Endothelial cell of umbilical vein (primary cell): ENCODE results near the gene LEUTX. TPM values are rescaled to one million over a fixed set of nuclear protein-coding genes. Genes with fewer than 3 reads are reported as not detected.

Experiments used
- Bru-seq: library from RNA; stranded (reverse); fragments of 400-500 nt; gene quantifications from one replicate; lab custom pipeline; 2021; lab: Mats Ljungman, UMichigan
- BruChase-seq, 2 experiments: library from RNA; stranded (reverse); fragments of 400-500 nt; gene quantifications; one replicate each; lab custom pipeline; 2021; lab: Mats Ljungman, UMichigan
- BruUV-seq: library from RNA; stranded (reverse); fragments of 400-500 nt; replicated peaks from 2 replicates; lab custom pipeline; 2021; lab: Mats Ljungman, UMichigan
- CTCF ChIA-PET: fragments of 300-600, 350-600 bp; sonication (Branson Sonifier 250); formaldehyde crosslinking; loops from one replicate; lab custom pipeline; 2021; ENCODE audit warnings: antibody characterized with exemption, inconsistent platforms; lab: Charles Lee
- POLR2A ChIA-PET: fragments of 300-600, 350-600 bp; sonication (Branson Sonifier 250); formaldehyde crosslinking; loops from one replicate; lab custom pipeline; 2021; ENCODE audit warnings: antibody characterized with exemption, inconsistent platforms; lab: Charles Lee
- DNase-seq: peaks from one replicate; pipeline ENCODE4 v3.0.0-alpha.2; 2011; ENCODE audit warnings: low read depth, low spot score
- FAIRE-seq: peaks from 2 replicates; lab custom pipeline; 2011; peaks lifted over from hg19 to GRCh38; lab: Jason Lieb, UNC
- H2AFZ ChIP-seq: 2 replicates; pipeline ENCODE4 v1.6.0; 2012; ENCODE audit warnings: low read depth, low read length, control low read depth, inconsistent platforms
- H3K27ac ChIP-seq: 2 replicates; pipeline ENCODE4 v1.5.1; 2011; ENCODE audit warnings: low read depth, mild to moderate bottlenecking, control low read depth, low read length, moderate library complexity; ENCODE audit not compliant: insufficient read depth
- H3K27me3 ChIP-seq, 2 experiments: 2 replicates each; pipeline versions ENCODE4 v1.6.0 to v1.6.1; 2011; ENCODE audit warnings: low read length in 2 of 2, mixed read lengths in 1 of 2; ENCODE audit not compliant: control insufficient read depth in 2 of 2, insufficient read depth in 2 of 2
- H3K36me3 ChIP-seq, 2 experiments: 2 replicates in 1 of 2; 3 replicates in 1 of 2; pipeline ENCODE4 v1.5.1; 2011; ENCODE audit warnings: low read length in 2 of 2, mild to moderate bottlenecking in 1 of 2, moderate library complexity in 1 of 2; ENCODE audit not compliant: control insufficient read depth in 2 of 2, insufficient read depth in 2 of 2; ENCODE audit errors: extremely low read depth in 1 of 2
- H3K4me1 ChIP-seq: 3 replicates; pipeline ENCODE4 v1.5.1; 2011; ENCODE audit warnings: mild to moderate bottlenecking, low read length; ENCODE audit not compliant: control insufficient read depth, insufficient read depth; ENCODE audit errors: extremely low read depth
- H3K4me2 ChIP-seq: 2 replicates; pipeline ENCODE4 v1.6.1; 2011; ENCODE audit warnings: low read length, control low read depth, mixed read lengths; ENCODE audit not compliant: insufficient read depth
- H3K4me3 ChIP-seq, 3 experiments: fragments of 200-600 bp in 1 of 3; sonication (generic), shearing (Covaris generic) in 1 of 3; replicated peaks in 1 of 3; 2 replicates each; pipeline ENCODE4 v1.5.1; 2011 to 2016; ENCODE audit warnings: control low read depth in 3 of 3, low read length in 3 of 3, mild to moderate bottlenecking in 2 of 3, inconsistent platforms in 1 of 3, low read depth in 1 of 3, moderate library complexity in 1 of 3; ENCODE audit not compliant: insufficient read depth in 1 of 3
- H3K79me2 ChIP-seq: 2 replicates; pipeline ENCODE4 v1.6.0; 2012; ENCODE audit warnings: low read length, inconsistent platforms; ENCODE audit not compliant: control insufficient read depth, insufficient read depth
- H3K9ac ChIP-seq: replicated peaks from 2 replicates; pipeline ENCODE3; 2011; ENCODE audit warnings: low read length, control low read depth; ENCODE audit not compliant: insufficient read depth; ENCODE audit errors: extremely low read depth
- H3K9me1 ChIP-seq: replicated peaks from 3 replicates; pipeline ENCODE4 v1.6.0; 2011; ENCODE audit warnings: mild to moderate bottlenecking, low read length; ENCODE audit not compliant: control insufficient read depth, insufficient read depth; ENCODE audit errors: extremely low read depth
- H3K9me3 ChIP-seq: replicated peaks from 2 replicates; pipeline ENCODE4 v1.5.1; 2012; ENCODE audit warnings: low read length, inconsistent platforms; ENCODE audit not compliant: control insufficient read depth, insufficient read depth
- H4K20me1 ChIP-seq: replicated peaks from 2 replicates; pipeline ENCODE3; 2011; ENCODE audit warnings: mild to moderate bottlenecking, low read length; ENCODE audit not compliant: control insufficient read depth, insufficient read depth; ENCODE audit errors: extremely low read depth
- CTCF ChIP-seq, 2 donors: IDR thresholded peaks; 1 replicate in 1 of 2; 2 replicates in 1 of 2; pipeline ENCODE4 v1.5.1; 2011; ENCODE audit warnings: low read length in 2 of 2, mild to moderate bottlenecking in 2 of 2, moderate library complexity in 2 of 2, control low read depth in 1 of 2, inconsistent platforms in 1 of 2, low read depth in 1 of 2; ENCODE audit not compliant: insufficient read depth in 1 of 2; ENCODE audit errors: extremely low read depth in 1 of 2
- EZH2 ChIP-seq: IDR thresholded peaks from 2 replicates; pipeline ENCODE4 v1.6.1; 2012; ENCODE audit warnings: borderline replicate concordance, low read depth, mild to moderate bottlenecking, moderate library complexity, low read length, inconsistent platforms; ENCODE audit not compliant: severe bottlenecking
- FOS ChIP-seq: IDR thresholded peaks from 2 replicates; pipeline ENCODE4 v1.6.1; 2011; ENCODE audit warnings: mild to moderate bottlenecking, low read length, moderate library complexity, borderline replicate concordance; ENCODE audit not compliant: insufficient read depth
- GATA2 ChIP-seq: IDR thresholded peaks from 2 replicates; pipeline ENCODE4 v1.7.0; 2011; ENCODE audit warnings: low read depth, mild to moderate bottlenecking, moderate library complexity, mixed read lengths, low read length; ENCODE audit not compliant: insufficient read length, insufficient read depth
- JUN ChIP-seq: IDR thresholded peaks from 2 replicates; pipeline ENCODE4 v1.6.1; 2011; ENCODE audit warnings: borderline replicate concordance, low read depth; ENCODE audit not compliant: insufficient read length, insufficient read depth
- MYC ChIP-seq: IDR thresholded peaks from one replicate; pipeline ENCODE4 v1.6.1; 2011; ENCODE audit warnings: mild to moderate bottlenecking, low read depth, low read length
- POLR2A ChIP-seq: IDR thresholded peaks from 2 replicates; pipeline ENCODE4 v1.6.1; 2012; ENCODE audit warnings: low read depth, mild to moderate bottlenecking, control low read depth, low read length
- POLR2AphosphoS5 ChIP-seq: IDR thresholded peaks from 2 replicates; pipeline ENCODE4 v1.6.1; 2012; ENCODE audit warnings: low read depth, mild to moderate bottlenecking, control low read depth, low read length, moderate library complexity; ENCODE audit not compliant: insufficient read depth
- dilution Hi-C: fragments of 300-500 bp; cut with MboI; formaldehyde crosslinking; loops from one replicate; pipeline ENCODE4 v1.15.0; 2019; ENCODE audit warnings: low sequenced_read_pairs; ENCODE audit not compliant: extremely low pct_ligation_motif_present
- intact Hi-C: fragments of 100-400 bp; cut with micrococcal nuclease; formaldehyde crosslinking; loops from one replicate; pipeline ENCODE4 v1.10.0; 2022
- long read RNA-seq: library from polyadenylated mRNA; stranded (forward); transcript quantifications from one replicate; pipeline ENCODE4 v2.0.0, GENCODE V29; 2021
- polyA minus RNA-seq, 3 experiments: library from RNA; depleted of rRNA, polyadenylated mRNA; stranded (reverse); fragments of >200 nt; gene quantifications; 1 replicate in 1 of 3; 2 replicates in 2 of 3; pipeline ENCODE4 v1.2.3, GENCODE V29; 2011
- polyA plus RNA-seq, 4 experiments: library from polyadenylated mRNA; depleted of rRNA in 3 of 4; stranded (reverse) in 3 of 4; unstranded in 1 of 4; fragments of >200 nt; gene quantifications; 2 replicates each; pipeline versions ENCODE4 v1.2.1 to v1.2.3, GENCODE V29; 2011 to 2012; ENCODE audit warnings: missing spikeins in 1 of 4
- total RNA-seq: library from RNA; stranded (reverse); gene quantifications from 2 replicates; pipeline ENCODE4 v1.2.3, GENCODE V29; 2021

The LEUTX gene
- not detected in 2 replicates for total RNA-seq
- polyA plus RNA-seq: not detected in 2 replicates
- not detected in 2 replicates for polyA plus RNA-seq (2011; cell fraction: cytosol; rRNA removed)
- not detected in 2 replicates for polyA plus RNA-seq (2011; cell fraction: nucleus; rRNA removed)
- not detected in 2 replicates for polyA plus RNA-seq (2012)
- not detected in 2 replicates for polyA minus RNA-seq
- not detected for polyA minus RNA-seq (2011; cell fraction: cytosol; rRNA and poly(A)+ RNA removed)
- not detected in 2 replicates for polyA minus RNA-seq (2011; cell fraction: nucleus; rRNA and poly(A)+ RNA removed)
- not detected for Bru-seq, nascent RNA
- BruChase-seq, experiment 1, labeled RNA remaining after a 6-hour chase: not detected
- not detected for BruChase-seq, experiment 2, labeled RNA remaining after a 2-hour chase
- long read RNA-seq: 0 reads

GRCh38 chr19:39778763-39779162 is at the start of gene LEUTX:
Gene LEUTX (plus strand): TSS chr19:39778854. CDS start chr19:39778921, 67 bp downstream.
- Histone ChIP-seq H2AFZ (no peak within 1 kb of the TSS), H3K4me1 (no peaks in the 10 kb centered on the region), H3K79me2 (no peaks in the 10 kb centered on the region), H3K4me2 (no peak within 1 kb of the TSS), H3K36me3 (no peaks in the 10 kb centered on the region), H3K9me3 (no peaks in the 10 kb centered on the region), H3K9ac (no peak within 1 kb of the TSS), H3K9me1 (no peaks in the 10 kb centered on the region), H4K20me1 (no peaks in the 10 kb centered on the region), H3K27ac (no peak within 1 kb of the TSS), H3K4me3 (no peak within 1 kb of the TSS), H3K27me3 (peaks cover 3 to 5% of the 10 kb centered on the region in 2 experiments)
- CTCF ChIA-PET: interaction anchor here (1.5 kb wide), 1 partner anchor 9 kb away, joined by 6 read pairs; no protein-coding TSS in a partner anchor
- TF ChIP-seq POLR2A (no peak), EZH2 (no peak), JUN (no peak), MYC (no peak), POLR2AphosphoS5 (no peak), CTCF (IDR thresholded peaks at IDR 0.05; ENCODE audit: extremely low read depth in 1 of 2, insufficient read depth in 1 of 2, low read depth in 1 of 2, low read length in 2 of 2) (no peak), GATA2 (no peak), FOS (no peak)
- no peak for DNase-seq
- POLR2A ChIA-PET: no interaction called here
- no peak for FAIRE-seq
- intact Hi-C loops: no loop called here
- dilution Hi-C loops: no loop called here
- BruUV-seq: no TSS peak
